Fibroblast of the aortic adventitia (primary cell): Measurements from ENCODE around the gene NHP2. TPM values are rescaled to one million over a fixed set of nuclear protein-coding genes. Genes with fewer than 3 reads are reported as not detected.

Experiments
- DNase-seq: peaks from one replicate; pipeline ENCODE4 v3.0.0-alpha.2; 2010; ENCODE audit warnings: low read depth
- H3K4me3 ChIP-seq: 2 replicates; pipeline ENCODE4 v1.5.1; 2011; ENCODE audit warnings: low read depth, mild to moderate bottlenecking, control low read depth, low read length, moderate library complexity
- total RNA-seq: library from RNA; depleted of rRNA; stranded (reverse); fragments of >200 nt; gene quantifications from 2 replicates; pipeline ENCODE4 v1.2.3, GENCODE V29; 2012; ENCODE audit warnings: low replicate concordance
- TF ChIP-seq, protein P1 (sequence below): IDR thresholded peaks from 2 replicates; pipeline ENCODE4 v1.5.1; 2011; ENCODE audit warnings: mild to moderate bottlenecking, low read length, control low read depth, inconsistent platforms; ENCODE audit not compliant: insufficient read depth

NHP2 gene
- total RNA-seq, 1 donor: 162 TPM

- TF ChIP-seq, protein P1, sequence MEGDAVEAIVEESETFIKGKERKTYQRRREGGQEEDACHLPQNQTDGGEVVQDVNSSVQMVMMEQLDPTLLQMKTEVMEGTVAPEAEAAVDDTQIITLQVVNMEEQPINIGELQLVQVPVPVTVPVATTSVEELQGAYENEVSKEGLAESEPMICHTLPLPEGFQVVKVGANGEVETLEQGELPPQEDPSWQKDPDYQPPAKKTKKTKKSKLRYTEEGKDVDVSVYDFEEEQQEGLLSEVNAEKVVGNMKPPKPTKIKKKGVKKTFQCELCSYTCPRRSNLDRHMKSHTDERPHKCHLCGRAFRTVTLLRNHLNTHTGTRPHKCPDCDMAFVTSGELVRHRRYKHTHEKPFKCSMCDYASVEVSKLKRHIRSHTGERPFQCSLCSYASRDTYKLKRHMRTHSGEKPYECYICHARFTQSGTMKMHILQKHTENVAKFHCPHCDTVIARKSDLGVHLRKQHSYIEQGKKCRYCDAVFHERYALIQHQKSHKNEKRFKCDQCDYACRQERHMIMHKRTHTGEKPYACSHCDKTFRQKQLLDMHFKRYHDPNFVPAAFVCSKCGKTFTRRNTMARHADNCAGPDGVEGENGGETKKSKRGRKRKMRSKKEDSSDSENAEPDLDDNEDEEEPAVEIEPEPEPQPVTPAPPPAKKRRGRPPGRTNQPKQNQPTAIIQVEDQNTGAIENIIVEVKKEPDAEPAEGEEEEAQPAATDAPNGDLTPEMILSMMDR: no peak
- DNase-seq: no peak
- H3K4me3 ChIP-seq: no peak overlapping the region
These were observed 29.4 kb downstream of the NHP2 start for GRCh38 chr5:178123966-178124925.

GRCh38 chr5:178123094-178123965 lies 30.4 kb downstream of the NHP2 start:
- H3K4me3 ChIP-seq: no peak overlapping the region
- DNase-seq: no peak
- TF ChIP-seq, protein P1: no peak

GRCh38 chr5:178122346-178122745 lies 31.3 kb downstream of the NHP2 start:
- H3K4me3 ChIP-seq: no peak overlapping the region
- TF ChIP-seq, protein P1: no peak
- DNase-seq: no peak

- TF ChIP-seq, protein P1: no peak
- peak overlapping the region; percentile 9 for H3K4me3 ChIP-seq
- peak; percentile 14 for DNase-seq
These were observed 32.1 kb downstream of the NHP2 start for GRCh38 chr5:178121391-178122276.

DNA sequence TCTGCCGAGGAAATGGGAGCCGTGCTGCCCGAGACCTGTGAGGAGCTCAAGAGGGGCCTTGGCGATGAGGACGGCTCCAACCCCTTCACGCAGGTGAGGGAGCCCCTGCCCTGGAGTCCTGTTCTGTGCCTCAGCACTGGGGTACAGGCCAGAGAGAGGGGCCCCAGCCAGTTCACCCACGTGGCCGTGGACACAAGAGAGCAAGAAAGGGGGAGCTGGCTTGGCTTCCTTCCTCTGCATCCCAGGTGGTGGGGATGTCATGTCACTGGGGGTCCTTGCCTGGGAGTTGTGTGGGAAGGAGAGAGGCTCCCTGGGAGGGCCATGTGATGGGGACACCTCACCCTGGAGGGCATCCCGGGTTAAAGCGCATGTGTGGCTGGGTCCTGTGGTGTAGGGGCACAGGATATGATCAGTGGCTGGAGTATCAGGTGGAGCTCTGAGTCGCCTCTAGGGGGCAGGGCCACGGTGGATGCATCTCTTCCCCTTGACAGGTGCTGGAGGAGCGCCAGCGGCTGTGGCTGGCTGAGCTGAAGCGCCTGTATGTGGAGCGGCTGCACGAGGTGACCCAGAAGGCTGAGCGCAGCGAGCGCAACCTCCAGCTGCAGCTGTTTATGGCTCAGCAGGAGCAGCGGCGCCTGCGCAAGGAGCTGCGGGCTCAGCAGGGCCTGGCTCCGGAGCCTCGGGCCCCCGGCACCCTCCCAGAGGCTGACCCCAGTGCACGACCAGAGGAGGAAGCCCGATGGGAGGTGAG lies 32.9 kb downstream of the NHP2 start:
- peak; percentile 56 for DNase-seq
- peak overlapping the region; percentile 9 for H3K4me3 ChIP-seq
- TF ChIP-seq, protein P1: peak; percentile 39
